Esophagus squamous epithelium (tissue), 4 donors: ENCODE data around the gene TMEM131.

Experiments used
- POLR2A ChIP-seq, 4 donors: fragments of 450-650 bp; IDR thresholded peaks; one replicate each; pipeline ENCODE4 v1.6.1; 2017; ENCODE audit warnings: antibody characterized with exemption in 4 of 4, mild to moderate bottlenecking in 4 of 4, moderate library complexity in 3 of 4
- TF ChIP-seq, protein P1 (sequence below), 6 experiments: fragments of 450-650 bp in 4 of 6; fragments of 200-600 bp in 2 of 6; sonication (generic) in 2 of 6; IDR thresholded peaks; one replicate each; pipeline ENCODE4 v1.5.1; 2016 to 2019; ENCODE audit warnings: antibody characterized with exemption in 6 of 6, mild to moderate bottlenecking in 4 of 6, moderate library complexity in 4 of 6

- no peak for TF ChIP-seq POLR2A (IDR thresholded peaks at IDR 0.05)
- TF ChIP-seq, protein P1, sequence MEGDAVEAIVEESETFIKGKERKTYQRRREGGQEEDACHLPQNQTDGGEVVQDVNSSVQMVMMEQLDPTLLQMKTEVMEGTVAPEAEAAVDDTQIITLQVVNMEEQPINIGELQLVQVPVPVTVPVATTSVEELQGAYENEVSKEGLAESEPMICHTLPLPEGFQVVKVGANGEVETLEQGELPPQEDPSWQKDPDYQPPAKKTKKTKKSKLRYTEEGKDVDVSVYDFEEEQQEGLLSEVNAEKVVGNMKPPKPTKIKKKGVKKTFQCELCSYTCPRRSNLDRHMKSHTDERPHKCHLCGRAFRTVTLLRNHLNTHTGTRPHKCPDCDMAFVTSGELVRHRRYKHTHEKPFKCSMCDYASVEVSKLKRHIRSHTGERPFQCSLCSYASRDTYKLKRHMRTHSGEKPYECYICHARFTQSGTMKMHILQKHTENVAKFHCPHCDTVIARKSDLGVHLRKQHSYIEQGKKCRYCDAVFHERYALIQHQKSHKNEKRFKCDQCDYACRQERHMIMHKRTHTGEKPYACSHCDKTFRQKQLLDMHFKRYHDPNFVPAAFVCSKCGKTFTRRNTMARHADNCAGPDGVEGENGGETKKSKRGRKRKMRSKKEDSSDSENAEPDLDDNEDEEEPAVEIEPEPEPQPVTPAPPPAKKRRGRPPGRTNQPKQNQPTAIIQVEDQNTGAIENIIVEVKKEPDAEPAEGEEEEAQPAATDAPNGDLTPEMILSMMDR (IDR thresholded peaks at IDR 0.05) = peak; percentile 88 to 95 (median 94)
Observed at GRCh38 chr2:97806738-97807618, 188.8 kb downstream of the TMEM131 start.
